Transverse colon (tissue), 4 donors: ENCODE data around the gene ATF6. TPM values are rescaled to one million over a fixed set of nuclear protein-coding genes. Genes with fewer than 3 reads are reported as not detected.

ENCODE experiments used
- DNase-seq: peaks from one replicate; pipeline ENCODE4 v3.0.0-alpha.2; 2019
- H3K27ac ChIP-seq, 4 donors: fragments of 200-600 bp; sonication (generic); 2 replicates each; pipeline ENCODE4 v1.5.1; 2016 to 2018; ENCODE audit warnings: inconsistent platforms in 4 of 4
- H3K27me3 ChIP-seq: fragments of 200-600 bp; sonication (generic); 2 replicates; pipeline ENCODE4 v1.5.1; 2017; ENCODE audit warnings: inconsistent platforms
- H3K36me3 ChIP-seq, 4 donors: fragments of 200-600 bp; sonication (generic); 2 replicates each; pipeline ENCODE4 v1.5.1; 2017 to 2019; ENCODE audit warnings: inconsistent platforms in 4 of 4
- H3K4me1 ChIP-seq, 4 donors: fragments of 200-600 bp; sonication (generic); 2 replicates each; pipeline ENCODE4 v1.5.1; 2017 to 2020; ENCODE audit warnings: inconsistent platforms in 4 of 4
- H3K4me3 ChIP-seq, 4 donors: fragments of 200-600 bp; sonication (generic); 1 replicate in 1 of 4; 2 replicates in 3 of 4; pipeline versions ENCODE4 v1.5.1 to v1.6.1; 2017 to 2019; ENCODE audit warnings: inconsistent platforms in 4 of 4
- H3K9me3 ChIP-seq, 2 donors: fragments of 200-600 bp; sonication (generic); 2 replicates each; pipeline ENCODE4 v1.5.1; 2017 to 2019; ENCODE audit warnings: inconsistent platforms in 2 of 2
- CTCF ChIP-seq, 5 experiments: fragments of 200-600 bp in 3 of 5; fragments of 450-650 bp in 2 of 5; sonication (generic) in 3 of 5; IDR thresholded peaks; 1 replicate in 2 of 5; 2 replicates in 3 of 5; pipeline ENCODE4 v1.5.1; 2016 to 2017; ENCODE audit warnings: antibody characterized with exemption in 5 of 5, inconsistent platforms in 3 of 5, mild to moderate bottlenecking in 2 of 5, moderate library complexity in 1 of 5
- EP300 ChIP-seq: sonication (generic); formaldehyde crosslinking; IDR thresholded peaks from one replicate; pipeline ENCODE4 v1.6.1; 2017; ENCODE audit warnings: antibody characterized with exemption, low read depth
- POLR2A ChIP-seq: fragments of 450-650 bp; IDR thresholded peaks from one replicate; pipeline ENCODE4 v1.6.1; 2016; ENCODE audit warnings: antibody characterized with exemption, mild to moderate bottlenecking, moderate library complexity
- POLR2AphosphoS5 ChIP-seq, 3 donors: sonication (generic); formaldehyde crosslinking; IDR thresholded peaks; one replicate each; pipeline ENCODE4 v1.6.1; 2016; ENCODE audit warnings: antibody characterized with exemption in 3 of 3
- WGBS, 2 donors: methylation state at CpG; one replicate each; pipeline ENCODE4 v1.1.5; 2018; ENCODE audit warnings: low coverage in 1 of 2; 5-methylcytosine and 5-hydroxymethylcytosine counted together
- in situ Hi-C, 4 donors: fragments of 200-750 bp; cut with MboI; loops; one replicate each; pipeline versions ENCODE4 v1.15.0 to v1.15.1; 2017; ENCODE audit warnings: low sequenced_read_pairs in 3 of 4, low pct_ligation_motif_present in 1 of 4, low pct_unique_long_range_greater_than_20kb in 1 of 4
- intact Hi-C: fragments of 100-400 bp; cut with DNase I; formaldehyde crosslinking; loops from one replicate; pipeline ENCODE4 v1.15.1; 2023; ENCODE audit warnings: low total_unique reads
- total RNA-seq, 4 donors: library from RNA; depleted of rRNA; stranded (reverse); fragments of >200 nt; gene quantifications; one replicate each; pipeline ENCODE4 v1.1.0, GENCODE V29; 2016

ATF6 gene
- total RNA-seq, 4 donors from 2014 or later, result 10.8 to 45.8 (median 23.0) TPM

- in situ Hi-C loops, result no loop called here
- Histone ChIP-seq H3K4me1 (peaks cover 0 to under 1% (median 0%) of the 10 kb centered on the region in 4 donors), H3K4me3 (no peak overlapping the region), H3K36me3 (no peaks in the 10 kb centered on the region), H3K9me3 (no peaks in the 10 kb centered on the region), H3K27ac (no peak overlapping the region), H3K27me3 (no peaks in the 10 kb centered on the region)
- 100% methylated on average over 1 of the region's 1 CpG for WGBS, 2 donors
- intact Hi-C loops, result no loop called here
- TF ChIP-seq EP300 (no peak), POLR2A (no peak), CTCF (IDR thresholded peaks at IDR 0.05) (no peak), POLR2AphosphoS5 (IDR thresholded peaks at IDR 0.05) (no peak)
- no peak for DNase-seq
These were observed 113.1 kb downstream of the ATF6 start for GRCh38 chr1:161879261-161879660.

- in situ Hi-C loops, result no loop called here
- 74 to 84% methylated on average over 2 of the region's 2 CpGs for WGBS, 2 donors
These were observed 118.4 kb downstream of the ATF6 start for GRCh38 chr1:161884475-161884874.

GRCh38 chr1:161885003-161885402, 118.9 kb downstream of the ATF6 start:
- WGBS, 2 donors, result 89 to 94% methylated on average over 1 of the region's 1 CpG
- Histone ChIP-seq H3K27ac (peak overlapping the region in 3 of 4 donors; percentile 4 to 40 (median 9)), H3K36me3 (peaks cover 0 to 2% (median 0%) of the 10 kb centered on the region in 4 donors), H3K9me3 (no peaks in the 10 kb centered on the region), H3K4me3 (no peak overlapping the region), H3K4me1 (peaks cover 0 to 11% (median 5%) of the 10 kb centered on the region in 4 donors), H3K27me3 (no peaks in the 10 kb centered on the region)
- TF ChIP-seq POLR2A (no peak), EP300 (no peak), POLR2AphosphoS5 (IDR thresholded peaks at IDR 0.05) (no peak), CTCF (IDR thresholded peaks at IDR 0.05) (no peak)
- intact Hi-C loops (loop anchor here (10.0 kb wide), 1 partner anchor 140 kb away; the partner anchor contains the start of gene OLFML2B), in situ Hi-C loops (no loop called here)
- DNase-seq, result no peak

More at GRCh38 chr1:161884475-161884874, 118.4 kb downstream of the ATF6 start:
- no peaks in the 10 kb centered on the region for H3K9me3 ChIP-seq
- H3K27me3 ChIP-seq, result no peaks in the 10 kb centered on the region
- no peak for DNase-seq
- H3K4me3 ChIP-seq, result no peak overlapping the region
- peaks cover 0 to 11% (median 5%) of the 10 kb centered on the region in 4 donors for H3K4me1 ChIP-seq
- intact Hi-C loops, result loop anchor here (10.0 kb wide), 1 partner anchor 140 kb away; the partner anchor contains the start of gene OLFML2B
- TF ChIP-seq EP300 (no peak), CTCF (IDR thresholded peaks at IDR 0.05) (no peak), POLR2AphosphoS5 (IDR thresholded peaks at IDR 0.05) (no peak), POLR2A (no peak)
- no peaks in the 10 kb centered on the region for H3K36me3 ChIP-seq
- peak overlapping the region in 2 of 4 donors; percentile 4 to 40 for H3K27ac ChIP-seq

- H3K9me3 ChIP-seq, result no peaks in the 10 kb centered on the region
- WGBS, 2 donors, result 53 to 68% methylated on average over 1 of the region's 1 CpG
- H3K27me3 ChIP-seq, result no peaks in the 10 kb centered on the region
- no peak overlapping the region for H3K4me3 ChIP-seq
- DNase-seq, result no peak
- intact Hi-C loops (loop anchor here (10.0 kb wide), 1 partner anchor 139 kb away; the partner anchor contains the start of gene OLFML2B), in situ Hi-C loops (no loop called here)
- TF ChIP-seq POLR2A (no peak), CTCF (IDR thresholded peaks at IDR 0.05) (no peak), POLR2AphosphoS5 (IDR thresholded peaks at IDR 0.05) (no peak), EP300 (no peak)
- H3K27ac ChIP-seq, result peak overlapping the region in 3 of 4 donors; percentile 9 to 40 (median 9)
- peaks cover 0 to 9% (median 0%) of the 10 kb centered on the region in 4 donors for H3K36me3 ChIP-seq
- peaks cover 0 to 11% (median 5%) of the 10 kb centered on the region in 4 donors for H3K4me1 ChIP-seq
These were observed 119.6 kb downstream of the ATF6 start for GRCh38 chr1:161885759-161886158.
